Measurements from ENCODE around the gene CHIT1. TPM values are rescaled to one million over a fixed set of nuclear protein-coding genes. Genes with fewer than 3 reads are reported as not detected.

Gene CHIT1
- total RNA-seq, 4 donors from 2014 or later: 0.20 TPM; not detected in 3

DNA sequence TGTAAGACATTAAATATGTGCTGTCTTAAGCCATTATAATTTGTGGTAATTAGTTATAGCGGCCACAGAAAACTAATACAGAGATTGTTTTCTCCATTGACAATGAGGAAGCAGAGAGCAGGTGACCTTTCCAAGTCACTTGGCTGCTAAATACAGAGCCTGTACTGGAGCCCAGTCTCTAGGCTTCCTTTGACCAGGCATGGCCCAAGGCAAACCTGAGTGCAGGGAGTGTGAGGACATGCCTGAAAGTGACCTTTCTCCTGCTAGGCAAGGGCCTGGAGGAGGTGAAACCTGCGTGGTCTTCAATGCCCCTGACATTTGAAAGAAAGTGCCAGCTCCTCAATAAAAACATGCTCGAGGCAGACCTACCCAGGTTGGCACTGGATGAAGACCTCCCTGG is 30.5 kb downstream of the CHIT1 start:
- H3K27me3 ChIP-seq: no peaks in the 10 kb centered on the region
- DNase-seq (peak in 1 of 2 donors; percentile 64), ATAC-seq (peak in 1 of 2 donors; percentile 43)
- H3K9me3 ChIP-seq: no peaks in the 10 kb centered on the region
- no peak for TF ChIP-seq POLR2A (IDR thresholded peaks at IDR 0.05)
- TF ChIP-seq, protein P1, sequence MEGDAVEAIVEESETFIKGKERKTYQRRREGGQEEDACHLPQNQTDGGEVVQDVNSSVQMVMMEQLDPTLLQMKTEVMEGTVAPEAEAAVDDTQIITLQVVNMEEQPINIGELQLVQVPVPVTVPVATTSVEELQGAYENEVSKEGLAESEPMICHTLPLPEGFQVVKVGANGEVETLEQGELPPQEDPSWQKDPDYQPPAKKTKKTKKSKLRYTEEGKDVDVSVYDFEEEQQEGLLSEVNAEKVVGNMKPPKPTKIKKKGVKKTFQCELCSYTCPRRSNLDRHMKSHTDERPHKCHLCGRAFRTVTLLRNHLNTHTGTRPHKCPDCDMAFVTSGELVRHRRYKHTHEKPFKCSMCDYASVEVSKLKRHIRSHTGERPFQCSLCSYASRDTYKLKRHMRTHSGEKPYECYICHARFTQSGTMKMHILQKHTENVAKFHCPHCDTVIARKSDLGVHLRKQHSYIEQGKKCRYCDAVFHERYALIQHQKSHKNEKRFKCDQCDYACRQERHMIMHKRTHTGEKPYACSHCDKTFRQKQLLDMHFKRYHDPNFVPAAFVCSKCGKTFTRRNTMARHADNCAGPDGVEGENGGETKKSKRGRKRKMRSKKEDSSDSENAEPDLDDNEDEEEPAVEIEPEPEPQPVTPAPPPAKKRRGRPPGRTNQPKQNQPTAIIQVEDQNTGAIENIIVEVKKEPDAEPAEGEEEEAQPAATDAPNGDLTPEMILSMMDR (IDR thresholded peaks at IDR 0.05 in 4 of 5, conservative IDR thresholded peaks at IDR 0.05 in 1 of 5): no peak
- intact Hi-C loops (cut with DNase I; ENCODE audit: low total_unique reads) (no loop called here), in situ Hi-C loops (cut with MboI; ENCODE audit: low sequenced_read_pairs in 4 of 4) (no loop called here)
- H3K36me3 ChIP-seq: no peaks in the 10 kb centered on the region
- peaks cover 33 to 48% of the 10 kb centered on the region in 2 donors for H3K4me1 ChIP-seq
- no peak overlapping the region for H3K4me3 ChIP-seq
- peak overlapping the region; percentile 57 to 85 (median 83) for H3K27ac ChIP-seq

DNA sequence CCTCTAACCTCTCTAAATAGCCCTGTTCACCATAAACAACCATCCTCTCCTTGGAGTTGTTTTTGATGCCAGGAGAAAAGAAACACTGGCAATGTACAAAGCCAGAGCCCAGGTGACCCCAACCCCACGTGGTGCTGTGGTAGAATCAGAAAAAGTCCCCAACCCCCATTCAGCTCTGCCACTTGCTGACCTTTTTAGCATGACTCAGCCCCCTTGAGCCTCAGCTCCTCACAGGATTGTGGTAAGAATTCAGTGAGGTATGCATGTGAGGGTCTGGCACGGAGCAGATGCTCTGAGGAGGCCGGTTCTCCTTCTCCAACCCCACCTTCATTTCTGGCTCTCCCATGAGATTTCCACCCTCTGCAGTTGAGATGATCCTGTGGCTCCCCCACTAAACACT is 31.8 kb downstream of the CHIT1 start:
- no peak for ATAC-seq
- Histone ChIP-seq H3K4me3 (no peak overlapping the region), H3K4me1 (peaks cover 33 to 42% of the 10 kb centered on the region in 2 donors), H3K27me3 (no peaks in the 10 kb centered on the region), H3K36me3 (no peaks in the 10 kb centered on the region), H3K9me3 (no peaks in the 10 kb centered on the region), H3K27ac (no peak overlapping the region)
- in situ Hi-C loops (cut with MboI; ENCODE audit: low sequenced_read_pairs in 4 of 4): no loop called here
- intact Hi-C loops (cut with DNase I; ENCODE audit: low total_unique reads): no loop called here
- TF ChIP-seq, protein P1 (IDR thresholded peaks at IDR 0.05 in 4 of 5, conservative IDR thresholded peaks at IDR 0.05 in 1 of 5): no peak
- TF ChIP-seq POLR2A (IDR thresholded peaks at IDR 0.05): no peak
- no peak for DNase-seq

DNA sequence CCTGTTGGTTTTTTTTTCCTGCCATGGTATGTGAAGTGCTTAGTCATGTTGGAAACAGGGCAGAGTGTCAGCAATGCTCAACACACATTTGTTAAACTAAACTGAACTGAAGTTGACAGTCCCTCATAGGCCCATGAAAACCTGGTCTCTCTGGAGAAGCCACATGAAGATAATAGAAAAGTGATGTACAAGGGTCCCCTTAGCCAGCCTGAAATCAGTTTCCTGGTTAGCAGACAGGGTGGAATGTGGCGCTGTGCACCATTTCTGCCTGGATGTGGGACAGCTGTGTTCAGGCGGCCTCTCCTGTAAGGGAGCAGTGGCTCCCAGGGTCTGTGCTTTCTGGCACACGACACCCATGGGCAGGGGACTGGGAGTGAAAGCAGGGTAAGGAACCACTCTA is 33.1 kb downstream of the CHIT1 start:
- Histone ChIP-seq H3K27ac (peak overlapping the region in 1 of 4 donors; percentile 1), H3K27me3 (no peaks in the 10 kb centered on the region), H3K36me3 (no peaks in the 10 kb centered on the region), H3K4me3 (no peak overlapping the region), H3K9me3 (no peaks in the 10 kb centered on the region), H3K4me1 (peaks cover 24 to 30% of the 10 kb centered on the region in 2 donors)
- DNase-seq (no peak), ATAC-seq (no peak)
- in situ Hi-C loops (cut with MboI; ENCODE audit: low sequenced_read_pairs in 4 of 4) (no loop called here), intact Hi-C loops (cut with DNase I; ENCODE audit: low total_unique reads) (no loop called here)
- no peak for TF ChIP-seq POLR2A (IDR thresholded peaks at IDR 0.05)
- TF ChIP-seq, protein P1 (IDR thresholded peaks at IDR 0.05 in 4 of 5, conservative IDR thresholded peaks at IDR 0.05 in 1 of 5): no peak

DNA sequence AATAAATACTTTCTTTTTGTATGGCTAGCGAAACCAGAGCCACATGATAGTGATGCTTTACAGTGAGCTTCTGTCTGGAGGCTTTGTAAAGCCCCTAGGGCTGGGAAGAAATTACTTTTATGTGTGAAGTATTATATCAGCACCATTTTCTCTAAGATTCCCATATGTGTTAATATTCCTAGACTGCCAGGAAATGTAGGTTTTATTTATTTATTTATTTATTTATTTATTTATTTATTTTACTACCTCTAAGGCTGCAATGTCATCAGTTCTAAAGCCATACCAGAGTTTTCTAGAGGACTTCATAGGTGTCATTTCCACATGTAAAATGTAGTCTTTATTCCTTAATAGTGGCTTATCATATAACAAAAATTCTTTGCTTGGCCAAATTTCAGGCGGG is 38.5 kb downstream of the CHIT1 start:
- Histone ChIP-seq H3K4me3 (no peak overlapping the region), H3K27me3 (no peaks in the 10 kb centered on the region), H3K4me1 (peaks cover 8 to 12% of the 10 kb centered on the region in 2 donors), H3K9me3 (no peaks in the 10 kb centered on the region), H3K27ac (no peak overlapping the region), H3K36me3 (no peaks in the 10 kb centered on the region)
- DNase-seq (no peak), ATAC-seq (no peak)
- no peak for TF ChIP-seq POLR2A (IDR thresholded peaks at IDR 0.05)
- TF ChIP-seq, protein P1 (IDR thresholded peaks at IDR 0.05 in 4 of 5, conservative IDR thresholded peaks at IDR 0.05 in 1 of 5): no peak
- in situ Hi-C loops (cut with MboI; ENCODE audit: low sequenced_read_pairs in 4 of 4): no loop called here
- intact Hi-C loops (cut with DNase I; ENCODE audit: low total_unique reads): no loop called here

DNA sequence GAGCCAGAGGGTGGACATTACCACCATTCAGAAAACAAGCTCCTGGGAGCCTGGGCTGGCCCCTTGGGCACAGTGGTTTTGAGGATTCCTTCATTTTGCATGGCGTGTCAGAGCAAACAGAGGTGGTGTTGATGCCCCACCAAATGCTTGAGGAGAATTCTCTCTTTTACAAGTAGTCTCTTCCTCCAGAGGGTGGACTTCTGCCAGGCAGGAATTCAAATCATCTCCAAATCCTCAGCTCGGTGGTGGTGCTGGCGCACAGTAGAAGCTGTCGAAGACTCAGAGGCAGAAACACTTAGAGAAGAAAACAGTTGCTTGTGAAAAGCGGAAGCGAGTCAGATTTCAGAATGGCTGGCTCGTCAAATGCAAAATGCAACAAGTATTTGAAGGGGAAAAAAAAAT is 39.5 kb downstream of the CHIT1 start:
- intact Hi-C loops (cut with DNase I; ENCODE audit: low total_unique reads) (no loop called here), in situ Hi-C loops (cut with MboI; ENCODE audit: low sequenced_read_pairs in 4 of 4) (no loop called here)
- H3K27ac ChIP-seq: no peak overlapping the region
- no peaks in the 10 kb centered on the region for H3K27me3 ChIP-seq
- H3K9me3 ChIP-seq: no peaks in the 10 kb centered on the region
- no peak for ATAC-seq
- no peak for TF ChIP-seq POLR2A (IDR thresholded peaks at IDR 0.05)
- TF ChIP-seq, protein P1 (IDR thresholded peaks at IDR 0.05 in 4 of 5, conservative IDR thresholded peaks at IDR 0.05 in 1 of 5): no peak
- peaks cover 8 to 12% of the 10 kb centered on the region in 2 donors for H3K4me1 ChIP-seq
- H3K36me3 ChIP-seq: no peaks in the 10 kb centered on the region
- DNase-seq: no peak
- no peak overlapping the region for H3K4me3 ChIP-seq
